GM12892 (cell line): Measurements from ENCODE around the gene DOCK2.
"Not testable (repeated sequence)": the region's sequence is repeated elsewhere in the genome, so short reads cannot be mapped to it uniquely, and the experiment has no call there.

Source experiments
- DNase-seq: peaks from one replicate; pipeline ENCODE4 v3.0.0; 2011; ENCODE audit not compliant: insufficient read length
- FAIRE-seq: peaks from 2 replicates; lab custom pipeline; 2011; peaks lifted over from hg19 to GRCh38; lab: Jason Lieb, UNC
- POLR2A ChIP-seq: IDR thresholded peaks from 2 replicates; pipeline ENCODE4 v1.6.1; 2011; ENCODE audit warnings: low read depth, low read length, control low read depth
- POLR2AphosphoS5 ChIP-seq: IDR thresholded peaks from 2 replicates; pipeline ENCODE4 v1.6.1; 2011; ENCODE audit warnings: low read depth, low read length, control low read depth
- TAF1 ChIP-seq: IDR thresholded peaks from 2 replicates; pipeline ENCODE4 v1.6.1; 2011; ENCODE audit warnings: low read depth, mild to moderate bottlenecking, control low read depth, low read length, borderline replicate concordance

DOCK2 gene

GRCh38 chr5:169710675-169711074 lies 73.6 kb downstream of the DOCK2 start:
- FAIRE-seq, result no peak
- TF ChIP-seq POLR2A, result no peak
- TF ChIP-seq POLR2AphosphoS5, result no peak
- TF ChIP-seq TAF1, result no peak
- DNase-seq, result no peak

DNA sequence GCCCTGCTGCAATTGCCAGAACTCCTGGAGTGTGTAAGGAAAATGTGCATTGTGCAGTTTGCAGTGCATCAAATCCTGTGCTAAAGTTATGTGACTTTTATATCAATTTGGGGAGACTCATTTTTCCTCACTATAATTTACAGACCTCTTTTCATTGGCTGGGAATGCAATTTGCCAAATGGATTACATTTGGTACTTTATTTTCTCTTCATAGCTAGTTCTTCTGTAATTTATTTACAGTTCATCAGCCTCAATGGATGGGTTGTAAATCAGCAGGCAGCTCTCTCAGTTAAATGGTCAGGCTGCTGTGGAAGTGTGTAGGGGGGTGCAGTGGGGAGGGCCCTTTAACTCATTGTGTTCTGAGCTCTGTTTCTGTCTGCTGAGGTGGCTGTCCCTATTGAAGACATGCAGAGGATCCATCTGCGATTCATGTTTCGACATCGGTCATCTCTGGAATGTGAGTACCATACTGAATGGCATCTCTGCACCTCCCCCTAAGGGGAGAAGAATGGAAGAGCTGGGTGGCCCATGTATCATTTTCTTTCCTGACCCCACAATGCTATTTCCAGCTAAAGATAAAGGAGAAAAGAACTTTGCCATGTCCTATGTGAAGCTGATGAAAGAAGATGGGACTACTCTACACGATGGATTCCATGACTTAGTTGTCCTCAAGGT lies 74.6 kb downstream of the DOCK2 start:
- TF ChIP-seq TAF1, result no peak
- TF ChIP-seq POLR2AphosphoS5, result no peak
- TF ChIP-seq POLR2A, result no peak
- DNase-seq, result no peak
- FAIRE-seq, result no peak

GRCh38 chr5:169712428-169712827 lies 75.4 kb downstream of the DOCK2 start:
- DNase-seq (no peak), FAIRE-seq (no peak)
- TF ChIP-seq POLR2A (no peak), TAF1 (no peak), POLR2AphosphoS5 (no peak)

DNA sequence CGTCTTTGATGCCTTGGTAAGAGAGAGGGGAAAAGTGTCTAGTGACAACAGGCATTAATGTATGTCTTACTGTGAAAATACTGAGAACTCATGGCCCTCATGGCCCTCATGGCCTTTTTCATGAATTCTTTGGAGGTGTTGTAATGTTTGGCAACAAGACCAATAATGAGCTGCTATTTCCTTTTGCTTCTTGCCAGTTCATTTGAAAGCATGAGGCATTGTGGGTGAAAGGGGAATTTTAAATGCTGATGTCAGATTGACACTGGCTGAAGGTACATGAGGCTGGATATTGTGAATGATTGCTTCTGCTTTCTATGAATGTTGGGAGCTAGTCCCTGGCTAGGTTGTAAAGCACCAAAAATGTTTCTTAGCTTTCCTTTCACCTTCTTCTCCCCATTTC lies 79.2 kb downstream of the DOCK2 start:
- no peak for DNase-seq
- TF ChIP-seq POLR2A (no peak), POLR2AphosphoS5 (no peak), TAF1 (no peak)
- peak; percentile 60 for FAIRE-seq

DNA sequence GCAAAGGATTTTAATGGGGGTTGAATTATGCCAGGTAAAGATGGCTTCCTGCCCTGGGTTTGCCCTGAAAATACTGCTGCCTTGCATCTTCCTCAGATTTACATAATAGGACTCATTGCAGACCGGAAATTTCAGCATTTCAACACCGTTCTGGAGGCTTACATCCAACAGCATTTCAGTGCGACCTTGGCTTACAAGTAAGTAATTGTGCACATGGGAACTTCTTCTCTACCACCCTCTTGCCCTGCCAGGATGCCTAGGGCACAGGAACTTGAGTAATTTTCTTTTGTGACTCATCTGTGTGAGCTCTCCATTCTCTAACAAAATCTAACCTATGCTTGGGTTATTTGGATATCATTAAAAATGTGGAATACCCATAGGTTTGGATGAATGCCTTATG lies 80.2 kb downstream of the DOCK2 start:
- TF ChIP-seq TAF1 (no peak), POLR2A (no peak), POLR2AphosphoS5 (no peak)
- DNase-seq (no peak), FAIRE-seq (no peak)

- no peak for TF ChIP-seq POLR2A
- TF ChIP-seq POLR2AphosphoS5, result no peak
- no peak for TF ChIP-seq TAF1
- FAIRE-seq (peak; percentile 84), DNase-seq (no peak)
Observed at GRCh38 chr5:169719360-169720314, 82.6 kb downstream of the DOCK2 start.

- DNase-seq (no peak), FAIRE-seq (no peak)
- TF ChIP-seq POLR2AphosphoS5, result no peak
- TF ChIP-seq TAF1, result no peak
- TF ChIP-seq POLR2A, result no peak
Observed at GRCh38 chr5:169721771-169722170, 84.7 kb downstream of the DOCK2 start.

- no peak for DNase-seq
Observed at GRCh38 chr5:169723103-169723831, 86.2 kb downstream of the DOCK2 start.

DNA sequence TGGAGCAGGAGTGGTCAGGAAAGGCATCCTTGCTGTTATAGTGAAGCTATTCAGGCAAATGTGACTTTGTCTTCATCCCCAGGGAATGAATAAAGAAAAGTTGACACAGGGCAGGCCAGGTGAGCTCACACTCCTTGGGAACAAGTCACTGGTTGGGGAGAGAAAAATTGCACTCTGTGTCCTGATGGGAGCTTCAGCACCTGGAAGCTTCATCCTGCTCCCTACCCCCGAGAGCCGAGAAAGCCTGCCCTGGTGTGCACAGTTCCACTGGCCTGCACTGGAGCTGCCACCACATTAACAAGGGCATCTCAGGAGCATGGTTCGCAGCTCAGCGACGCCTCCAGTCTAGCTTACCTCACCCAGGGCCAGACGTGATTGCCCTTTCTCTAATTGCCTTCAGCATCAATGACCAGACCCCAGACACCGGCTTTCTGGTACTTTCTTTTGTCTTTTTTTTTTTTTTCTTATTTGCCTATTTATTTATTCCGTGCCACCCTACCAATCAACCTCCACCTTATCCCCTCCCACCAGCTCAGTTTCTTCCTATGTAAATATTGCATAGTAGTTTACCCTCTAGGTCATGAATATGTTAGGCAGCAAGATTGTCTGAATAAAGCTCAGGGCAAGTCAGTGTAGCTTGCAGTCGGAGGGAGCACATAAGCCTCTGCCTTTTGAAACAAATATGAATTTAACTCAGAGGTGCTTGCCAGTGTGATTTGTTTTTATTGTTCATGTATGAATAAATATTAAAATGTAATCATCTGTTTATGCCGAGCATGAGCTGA lies 87.4 kb downstream of the DOCK2 start:
- FAIRE-seq (no peak), DNase-seq (no peak)
- TF ChIP-seq POLR2AphosphoS5, result no peak
- TF ChIP-seq POLR2A, result no peak
- no peak for TF ChIP-seq TAF1

More at GRCh38 chr5:169723103-169723831, 86.2 kb downstream of the DOCK2 start:
- no peak for FAIRE-seq
- no peak for TF ChIP-seq TAF1
- no peak for TF ChIP-seq POLR2AphosphoS5
- TF ChIP-seq POLR2A, result no peak

GRCh38 chr5:169725665-169726064 lies 88.6 kb downstream of the DOCK2 start:
- DNase-seq, FAIRE-seq: not testable (repeated sequence)

DNA sequence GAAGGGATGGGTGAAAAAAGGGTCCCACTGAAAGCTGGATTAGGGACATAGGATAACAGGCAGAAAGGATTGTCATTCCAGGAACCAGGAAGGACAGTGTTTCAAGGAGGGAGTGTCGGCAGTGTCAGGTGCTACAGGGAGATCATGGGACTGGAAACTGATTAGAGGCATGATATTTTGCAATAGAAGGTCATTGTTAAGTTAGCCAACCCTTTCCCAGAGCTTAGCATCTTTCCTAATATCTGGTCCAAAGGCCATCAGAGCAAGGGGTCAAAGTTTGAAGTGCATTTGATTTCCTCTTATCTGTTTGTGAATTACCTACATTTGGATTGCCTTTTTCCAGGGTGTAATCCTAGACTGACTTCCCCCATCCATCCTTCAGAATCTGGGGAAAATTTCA lies 91.3 kb downstream of the DOCK2 start:
- no peak for FAIRE-seq
- no peak for DNase-seq
- TF ChIP-seq POLR2A (no peak), TAF1 (no peak)
